ENCODE measurements around the gene MALAT1. TPM values are rescaled to one million over a fixed set of nuclear protein-coding genes. Genes with fewer than 3 reads are reported as not detected.

Gene MALAT1
- total and polyA plus RNA-seq, 2 experiments from 2014 or later = 7,439 to 16,838 TPM

DNA sequence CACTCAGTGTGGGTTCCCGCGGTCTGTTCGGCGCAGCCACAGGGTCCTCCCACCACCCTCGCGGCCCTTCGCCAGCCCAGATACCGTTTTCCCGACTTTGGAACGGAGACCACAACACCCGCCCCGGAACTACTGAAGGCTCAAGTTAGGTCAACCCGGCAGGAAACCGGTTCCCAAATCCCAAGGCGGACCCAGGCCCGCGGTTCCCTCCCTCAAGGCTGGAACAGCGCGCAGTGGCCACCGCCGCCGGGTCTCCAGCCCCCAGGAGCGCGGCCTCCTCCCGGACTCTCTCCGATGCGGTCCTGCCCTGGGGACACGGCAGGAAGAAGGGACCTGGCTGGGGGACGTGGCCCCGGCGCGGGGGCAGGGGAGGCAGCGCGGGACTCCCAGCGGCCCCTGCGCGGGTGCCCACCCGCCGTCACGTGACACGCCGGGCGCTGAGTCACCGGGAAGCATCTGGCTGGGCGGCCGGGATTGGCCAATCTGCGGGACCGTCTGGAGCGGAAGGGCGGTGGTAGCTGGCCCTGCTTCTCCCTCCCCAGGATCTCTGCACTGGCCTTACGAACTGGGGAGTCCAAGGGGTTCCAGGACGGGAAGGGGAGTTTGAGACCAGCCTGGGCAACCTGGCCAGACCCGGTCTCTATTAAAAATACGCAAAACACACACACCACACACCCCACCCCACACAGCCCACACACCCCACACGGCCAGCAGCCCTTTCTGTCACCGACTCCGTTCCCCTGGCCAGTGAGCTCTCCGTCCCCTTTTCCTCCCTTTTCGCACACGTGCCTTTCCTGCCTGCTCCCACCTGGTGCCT, 21.5 kb upstream of the MALAT1 start:
- H3K27me3 ChIP-seq = no peaks in the 10 kb centered on the region
- H3K9me3 ChIP-seq (ENCODE audit: low read depth) = no peaks in the 10 kb centered on the region
- H3K36me3 ChIP-seq = no peaks in the 10 kb centered on the region
- H3K4me3 ChIP-seq = peak overlapping the region; percentile 45
- H3K4me1 ChIP-seq (ENCODE audit: low read depth) = peaks cover 39% of the 10 kb centered on the region
- TF ChIP-seq, protein P1, sequence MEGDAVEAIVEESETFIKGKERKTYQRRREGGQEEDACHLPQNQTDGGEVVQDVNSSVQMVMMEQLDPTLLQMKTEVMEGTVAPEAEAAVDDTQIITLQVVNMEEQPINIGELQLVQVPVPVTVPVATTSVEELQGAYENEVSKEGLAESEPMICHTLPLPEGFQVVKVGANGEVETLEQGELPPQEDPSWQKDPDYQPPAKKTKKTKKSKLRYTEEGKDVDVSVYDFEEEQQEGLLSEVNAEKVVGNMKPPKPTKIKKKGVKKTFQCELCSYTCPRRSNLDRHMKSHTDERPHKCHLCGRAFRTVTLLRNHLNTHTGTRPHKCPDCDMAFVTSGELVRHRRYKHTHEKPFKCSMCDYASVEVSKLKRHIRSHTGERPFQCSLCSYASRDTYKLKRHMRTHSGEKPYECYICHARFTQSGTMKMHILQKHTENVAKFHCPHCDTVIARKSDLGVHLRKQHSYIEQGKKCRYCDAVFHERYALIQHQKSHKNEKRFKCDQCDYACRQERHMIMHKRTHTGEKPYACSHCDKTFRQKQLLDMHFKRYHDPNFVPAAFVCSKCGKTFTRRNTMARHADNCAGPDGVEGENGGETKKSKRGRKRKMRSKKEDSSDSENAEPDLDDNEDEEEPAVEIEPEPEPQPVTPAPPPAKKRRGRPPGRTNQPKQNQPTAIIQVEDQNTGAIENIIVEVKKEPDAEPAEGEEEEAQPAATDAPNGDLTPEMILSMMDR (IDR thresholded peaks at IDR 0.05; ENCODE audit: low read depth, low read length) = no peak
- peak; percentile 94 to 96 for DNase-seq (ENCODE audit: low read depth in 1 of 2, low spot score in 1 of 2)
- peak overlapping the region; percentile 97 for H3K27ac ChIP-seq

DNA sequence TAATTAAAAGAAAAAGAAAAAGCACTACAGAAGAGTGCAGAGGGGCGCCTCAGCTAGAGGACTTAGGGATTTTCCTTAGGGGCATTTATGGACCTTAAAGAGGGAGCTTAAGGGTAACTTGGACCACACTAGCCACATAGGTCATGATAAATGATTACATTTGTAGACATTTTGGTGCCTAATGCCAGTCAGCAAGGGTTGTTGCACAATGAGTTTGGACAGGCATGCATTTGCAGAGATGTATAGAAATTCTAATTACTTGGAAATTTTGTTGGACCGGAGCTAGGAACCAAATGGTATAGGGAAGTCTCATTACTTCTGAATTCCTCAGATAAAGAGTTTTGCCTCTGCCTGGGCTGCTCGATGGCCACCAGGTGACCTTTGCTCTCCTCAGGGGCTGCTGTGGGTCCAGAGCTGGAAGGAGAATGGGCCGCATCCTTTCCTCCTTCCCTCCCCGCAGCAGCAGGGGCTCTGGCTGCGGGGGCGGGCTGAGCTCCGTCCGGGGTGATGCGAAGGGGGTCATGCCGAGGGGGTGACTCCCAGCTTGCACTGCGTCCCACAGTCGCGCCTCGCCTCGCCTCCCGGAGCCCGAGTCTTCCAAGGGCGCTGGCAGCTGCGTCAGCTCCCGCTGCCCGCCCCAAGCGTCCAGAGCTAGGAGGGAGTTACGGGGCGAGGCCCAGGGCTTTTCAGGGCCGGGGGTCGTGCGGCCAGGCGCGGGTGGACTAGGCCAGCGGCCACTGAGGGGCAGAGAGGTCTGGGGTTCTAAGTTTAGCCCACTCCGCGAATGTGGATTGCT, 20.3 kb upstream of the MALAT1 start:
- no peaks in the 10 kb centered on the region for H3K36me3 ChIP-seq
- no peaks in the 10 kb centered on the region for H3K9me3 ChIP-seq (ENCODE audit: low read depth)
- H3K27ac ChIP-seq = peak overlapping the region; percentile 97
- no peak overlapping the region for H3K4me3 ChIP-seq
- peak in 1 of 2 donors; percentile 80 for DNase-seq (ENCODE audit: low read depth in 1 of 2, low spot score in 1 of 2)
- no peaks in the 10 kb centered on the region for H3K27me3 ChIP-seq
- peaks cover 27% of the 10 kb centered on the region for H3K4me1 ChIP-seq (ENCODE audit: low read depth)
- TF ChIP-seq, protein P1 (IDR thresholded peaks at IDR 0.05; ENCODE audit: low read depth, low read length) = peak; percentile 1

DNA sequence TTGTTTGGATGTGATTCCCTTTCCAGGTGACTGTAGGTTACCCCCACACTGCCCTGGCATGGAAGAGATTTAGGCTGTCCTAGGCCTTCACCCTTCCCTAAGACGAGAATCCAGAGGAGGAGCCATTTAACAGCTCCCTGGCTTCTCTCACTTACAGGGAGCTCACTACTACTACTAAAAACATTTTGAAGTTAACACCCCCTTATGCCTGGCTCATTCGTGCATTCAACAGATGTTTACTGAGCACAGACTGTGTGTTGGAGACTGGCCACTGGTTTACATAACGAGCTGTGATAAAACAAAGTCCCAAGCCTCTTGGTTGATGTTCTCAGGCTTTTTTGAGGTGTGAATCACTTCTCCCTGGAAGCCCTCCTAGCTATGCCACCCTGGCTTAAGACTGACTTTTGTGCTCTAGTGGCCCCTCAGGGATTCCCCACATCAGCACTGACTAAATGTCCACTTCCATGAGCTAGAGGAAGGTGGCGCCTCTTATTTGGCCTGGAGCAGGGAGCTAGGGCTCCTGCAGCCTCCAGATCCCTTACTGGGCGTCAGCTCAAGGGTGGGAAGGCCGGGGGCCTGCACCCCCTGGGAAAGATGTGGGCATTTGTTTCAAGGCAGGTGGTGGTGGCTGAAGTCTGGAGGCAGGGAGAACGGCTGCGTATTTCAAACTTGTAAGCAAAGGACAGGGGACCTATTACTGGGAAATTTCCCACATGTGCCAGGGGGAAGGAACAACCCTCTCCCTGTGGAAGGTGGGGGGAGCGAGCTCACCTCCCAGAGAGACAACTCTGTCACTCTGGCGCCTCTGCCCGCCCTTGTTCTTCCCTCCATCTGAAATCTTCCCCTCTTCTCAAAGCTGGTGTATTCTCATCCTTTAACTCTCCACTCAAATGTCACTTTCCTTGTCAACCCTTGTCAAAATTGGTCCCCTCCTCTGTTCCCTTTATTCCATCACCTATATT, 19.4 kb upstream of the MALAT1 start:
- Histone ChIP-seq H3K27me3 (no peaks in the 10 kb centered on the region), H3K9me3 (ENCODE audit: low read depth) (no peaks in the 10 kb centered on the region), H3K36me3 (no peaks in the 10 kb centered on the region), H3K4me1 (ENCODE audit: low read depth) (peaks cover 27% of the 10 kb centered on the region), H3K27ac (peak overlapping the region; percentile 97), H3K4me3 (no peak overlapping the region)
- TF ChIP-seq, protein P1 (IDR thresholded peaks at IDR 0.05; ENCODE audit: low read depth, low read length) = peak; percentile 43
- DNase-seq (ENCODE audit: low read depth in 1 of 2, low spot score in 1 of 2) = peak in 1 of 2 donors; percentile 92

DNA sequence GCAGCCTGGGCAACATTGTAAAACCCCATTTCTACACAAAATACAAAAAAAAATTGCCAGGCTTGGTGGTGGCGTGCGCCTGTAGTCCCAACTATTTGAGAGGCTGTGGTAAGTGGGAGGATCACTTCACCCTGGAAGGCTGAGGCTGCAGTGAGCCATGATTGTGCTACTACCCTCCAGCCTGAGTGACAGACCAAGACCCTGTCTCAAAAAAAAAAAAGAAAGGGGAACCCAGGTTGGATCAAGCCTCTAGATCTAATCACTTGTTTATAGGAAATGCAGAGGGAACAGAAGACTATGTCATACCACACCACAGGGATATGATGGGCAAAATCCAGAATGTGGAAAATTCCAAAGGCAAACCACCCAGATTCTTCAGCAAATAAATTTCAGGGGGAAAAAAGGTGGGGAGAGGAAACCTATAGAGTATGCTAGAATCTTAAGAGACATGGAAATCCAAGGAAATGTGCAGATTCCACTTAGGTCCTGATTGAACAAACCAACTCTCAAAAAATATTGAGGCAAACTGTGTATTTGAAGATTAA, 16.5 kb upstream of the MALAT1 start:
- H3K9me3 ChIP-seq (ENCODE audit: low read depth) = no peaks in the 10 kb centered on the region
- TF ChIP-seq, protein P1 (IDR thresholded peaks at IDR 0.05; ENCODE audit: low read depth, low read length) = no peak
- no peak overlapping the region for H3K27ac ChIP-seq
- H3K4me3 ChIP-seq = no peak overlapping the region
- no peaks in the 10 kb centered on the region for H3K27me3 ChIP-seq
- H3K4me1 ChIP-seq (ENCODE audit: low read depth) = peaks cover 49% of the 10 kb centered on the region
- DNase-seq (ENCODE audit: low read depth in 1 of 2, low spot score in 1 of 2) = no peak
- no peaks in the 10 kb centered on the region for H3K36me3 ChIP-seq

DNA sequence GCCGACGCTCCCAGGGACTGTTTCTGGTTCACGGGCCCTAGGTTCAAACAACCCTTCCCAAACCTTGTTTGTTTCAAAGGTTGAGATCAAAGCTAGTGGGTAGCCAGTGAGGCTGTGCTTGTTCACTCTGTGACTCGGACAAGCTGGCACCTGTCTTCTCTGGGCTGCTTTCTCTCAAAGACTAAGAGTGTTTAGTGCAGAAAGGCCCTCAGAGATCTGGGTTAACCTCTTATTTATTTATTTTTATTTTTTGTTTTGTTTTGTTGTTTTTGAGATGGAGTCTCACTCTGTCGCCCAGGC, 13.0 kb upstream of the MALAT1 start:
- Histone ChIP-seq H3K27ac (peak overlapping the region; percentile 100), H3K36me3 (no peaks in the 10 kb centered on the region), H3K4me3 (no peak overlapping the region), H3K4me1 (ENCODE audit: low read depth) (peaks cover 54% of the 10 kb centered on the region), H3K9me3 (ENCODE audit: low read depth) (no peaks in the 10 kb centered on the region), H3K27me3 (no peaks in the 10 kb centered on the region)
- DNase-seq (ENCODE audit: low read depth in 1 of 2, low spot score in 1 of 2) = no peak
- TF ChIP-seq, protein P1 (IDR thresholded peaks at IDR 0.05; ENCODE audit: low read depth, low read length) = no peak

Data from cardiac muscle cell (in vitro differentiated cells and primary cell).